22Rv1 (cell line): ENCODE results near the gene TMEM163.

Source experiments
- CTCF ChIP-seq: fragments of 450-650 bp; IDR thresholded peaks from 2 replicates; pipeline ENCODE4 v1.5.1; 2017; ENCODE audit warnings: mild to moderate bottlenecking
- ZFX ChIP-seq: fragments of 450-650 bp; IDR thresholded peaks from 2 replicates; pipeline ENCODE4 v1.6.1; 2017; ENCODE audit warnings: antibody characterized with exemption, borderline replicate concordance

GRCh38 chr2:134594399-134594798 is 124.4 kb downstream of the TMEM163 start:
- TF ChIP-seq CTCF = no peak
- TF ChIP-seq ZFX = no peak
